ENCODE data around the gene VPS13C.

The VPS13C gene

DNA sequence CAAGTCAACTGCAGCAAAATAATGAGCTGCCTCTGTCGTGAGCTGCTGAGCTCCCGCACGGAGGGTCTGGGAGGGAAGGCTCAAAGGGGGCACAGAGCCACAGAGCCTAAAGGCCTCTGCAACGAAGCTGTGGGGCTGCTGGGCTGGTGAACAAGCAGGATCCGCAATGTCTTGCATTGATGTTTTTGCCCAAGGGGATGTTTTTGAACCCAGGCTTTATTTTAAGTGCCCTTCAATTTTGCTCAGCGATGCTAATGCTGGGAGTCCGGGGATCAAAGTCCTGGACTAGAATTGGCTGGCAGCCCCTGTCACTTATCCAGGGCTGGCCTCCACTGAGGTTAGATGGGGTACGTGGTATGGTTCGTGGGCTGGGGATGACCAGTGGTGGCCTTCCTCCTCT is 240.0 kb downstream of the VPS13C start:
- no peak overlapping the region for H3K4me3 ChIP-seq
- no peak overlapping the region for H3K27ac ChIP-seq
- no peak overlapping the region for H3K9ac ChIP-seq (ENCODE audit: insufficient read length)
- H3K36me3 ChIP-seq (ENCODE audit: insufficient read depth, low read length), result no peaks in the 10 kb centered on the region
- TF ChIP-seq EZH2 (IDR thresholded peaks at IDR 0.05) (no peak), POLR2AphosphoS5 (IDR thresholded peaks at IDR 0.05; ENCODE audit: borderline replicate concordance, low read depth, low read length) (no peak), FOXP2 (optimal IDR thresholded peaks at IDR 0.05; ENCODE audit: control extremely low read depth, extremely low read length, insufficient read depth) (no peak)
- H3K9me3 ChIP-seq (ENCODE audit: low read depth, low read length), result no peaks in the 10 kb centered on the region
- DNase-seq (ENCODE audit: low read depth, low spot score), result no peak

DNA sequence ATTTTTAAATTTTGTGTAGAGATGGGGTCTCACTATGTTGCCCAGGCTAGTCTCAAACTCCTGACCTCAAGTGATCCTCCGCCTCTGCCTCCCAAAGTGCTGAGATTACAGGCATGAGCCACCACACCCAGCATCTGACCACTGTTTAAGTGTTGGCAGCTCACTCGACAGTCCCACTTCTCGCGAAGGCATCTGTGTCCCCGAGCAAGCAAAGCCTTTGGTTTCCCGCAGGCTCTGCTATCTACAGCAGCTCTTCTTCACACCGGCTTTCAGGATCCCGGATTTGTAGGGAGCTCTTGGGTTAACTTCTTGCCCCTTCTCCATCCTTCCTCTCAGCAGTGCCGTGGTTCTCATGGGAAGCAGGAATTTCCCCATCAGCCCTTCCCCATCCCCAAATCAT is 240.9 kb downstream of the VPS13C start:
- Histone ChIP-seq H3K9ac (ENCODE audit: insufficient read length) (no peak overlapping the region), H3K36me3 (ENCODE audit: insufficient read depth, low read length) (no peaks in the 10 kb centered on the region), H3K4me3 (no peak overlapping the region), H3K9me3 (ENCODE audit: low read depth, low read length) (no peaks in the 10 kb centered on the region), H3K27ac (no peak overlapping the region)
- DNase-seq (ENCODE audit: low read depth, low spot score), result no peak
- TF ChIP-seq EZH2 (IDR thresholded peaks at IDR 0.05) (no peak), POLR2AphosphoS5 (IDR thresholded peaks at IDR 0.05; ENCODE audit: borderline replicate concordance, low read depth, low read length) (no peak), FOXP2 (optimal IDR thresholded peaks at IDR 0.05; ENCODE audit: control extremely low read depth, extremely low read length, insufficient read depth) (no peak)

DNA sequence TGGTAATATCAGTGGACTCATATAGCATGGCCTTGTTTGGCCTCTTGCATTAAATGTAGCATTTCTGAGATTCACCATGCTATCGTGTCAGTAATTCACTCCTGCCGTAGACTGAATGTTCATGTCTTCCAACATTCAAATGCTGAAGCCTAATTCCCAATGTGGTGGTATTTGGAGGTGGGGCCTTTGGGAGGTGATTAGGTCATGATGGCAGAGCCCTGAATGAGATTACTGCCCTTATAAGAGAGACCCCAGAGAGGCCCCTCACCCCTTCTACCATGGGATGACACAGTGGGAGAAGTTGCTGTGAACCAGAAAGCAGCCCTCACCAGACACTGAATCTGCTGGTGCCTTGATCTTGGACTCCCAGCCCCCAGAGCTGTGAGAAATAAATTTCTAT is 241.4 kb downstream of the VPS13C start:
- Histone ChIP-seq H3K27ac (no peak overlapping the region), H3K9me3 (ENCODE audit: low read depth, low read length) (no peaks in the 10 kb centered on the region), H3K4me3 (no peak overlapping the region), H3K36me3 (ENCODE audit: insufficient read depth, low read length) (no peaks in the 10 kb centered on the region), H3K9ac (ENCODE audit: insufficient read length) (no peak overlapping the region)
- TF ChIP-seq EZH2 (IDR thresholded peaks at IDR 0.05) (no peak), POLR2AphosphoS5 (IDR thresholded peaks at IDR 0.05; ENCODE audit: borderline replicate concordance, low read depth, low read length) (no peak), FOXP2 (optimal IDR thresholded peaks at IDR 0.05; ENCODE audit: control extremely low read depth, extremely low read length, insufficient read depth) (no peak)
- no peak for DNase-seq (ENCODE audit: low read depth, low spot score)

- H3K9me3 ChIP-seq (ENCODE audit: low read depth, low read length), result no peaks in the 10 kb centered on the region
- no peak for DNase-seq (ENCODE audit: low read depth, low spot score)
- H3K36me3 ChIP-seq (ENCODE audit: insufficient read depth, low read length), result no peaks in the 10 kb centered on the region
- TF ChIP-seq EZH2 (IDR thresholded peaks at IDR 0.05) (no peak), FOXP2 (optimal IDR thresholded peaks at IDR 0.05; ENCODE audit: control extremely low read depth, extremely low read length, insufficient read depth) (no peak), POLR2AphosphoS5 (IDR thresholded peaks at IDR 0.05; ENCODE audit: borderline replicate concordance, low read depth, low read length) (no peak)
- H3K9ac ChIP-seq (ENCODE audit: insufficient read length), result no peak overlapping the region
- no peak overlapping the region for H3K27ac ChIP-seq
- no peak overlapping the region for H3K4me3 ChIP-seq
These were observed 243.4 kb downstream of the VPS13C start for GRCh38 chr15:61816856-61817255.

DNA sequence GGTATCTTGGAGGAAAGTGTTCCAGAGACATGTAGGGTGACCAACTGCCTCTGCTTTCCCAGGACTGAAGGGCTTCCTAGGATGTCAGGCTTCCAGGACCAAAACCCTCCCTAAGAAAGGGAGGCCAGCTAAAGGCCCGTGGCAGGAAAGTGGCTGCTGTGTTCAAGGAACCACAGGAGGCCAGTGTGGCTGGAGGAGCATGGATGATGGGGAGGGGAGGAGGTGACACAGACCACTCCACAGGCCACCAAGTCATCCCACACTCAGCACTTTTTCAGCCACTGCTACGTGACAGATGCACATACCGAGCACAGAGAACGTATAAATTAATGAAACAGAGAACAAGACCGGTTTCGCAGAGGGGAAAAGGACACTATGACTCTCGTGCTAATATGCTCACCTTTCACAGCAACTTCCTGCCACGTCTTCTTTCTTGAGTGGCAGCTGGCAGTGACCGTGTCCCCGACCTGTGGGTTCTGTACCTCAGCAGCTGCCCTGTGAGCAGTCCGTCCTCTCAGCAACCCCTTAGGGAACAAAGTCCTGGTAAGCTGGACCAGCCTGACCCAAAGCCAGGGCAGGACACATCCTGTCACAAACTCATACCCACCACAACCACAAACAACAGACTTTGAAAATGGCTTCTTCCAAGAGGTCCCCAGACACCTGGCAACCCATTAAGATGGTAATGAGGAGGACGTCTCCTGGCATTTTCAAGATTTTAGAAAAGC is 244.7 kb downstream of the VPS13C start:
- no peak for DNase-seq (ENCODE audit: low read depth, low spot score)
- Histone ChIP-seq H3K9me3 (ENCODE audit: low read depth, low read length) (no peaks in the 10 kb centered on the region), H3K36me3 (ENCODE audit: insufficient read depth, low read length) (no peaks in the 10 kb centered on the region), H3K4me3 (no peak overlapping the region), H3K9ac (ENCODE audit: insufficient read length) (no peak overlapping the region), H3K27ac (no peak overlapping the region)
- TF ChIP-seq POLR2AphosphoS5 (IDR thresholded peaks at IDR 0.05; ENCODE audit: borderline replicate concordance, low read depth, low read length), result no peak
- TF ChIP-seq EZH2 (IDR thresholded peaks at IDR 0.05), result no peak
- no peak for TF ChIP-seq FOXP2 (optimal IDR thresholded peaks at IDR 0.05; ENCODE audit: control extremely low read depth, extremely low read length, insufficient read depth)

GRCh38 chr15:61812476-61812875 is 247.8 kb downstream of the VPS13C start:
- no peaks in the 10 kb centered on the region for H3K36me3 ChIP-seq (ENCODE audit: insufficient read depth, low read length)
- H3K9me3 ChIP-seq (ENCODE audit: low read depth, low read length), result no peaks in the 10 kb centered on the region
- H3K9ac ChIP-seq (ENCODE audit: insufficient read length), result no peak overlapping the region
- TF ChIP-seq POLR2AphosphoS5 (IDR thresholded peaks at IDR 0.05; ENCODE audit: borderline replicate concordance, low read depth, low read length) (no peak), FOXP2 (optimal IDR thresholded peaks at IDR 0.05; ENCODE audit: control extremely low read depth, extremely low read length, insufficient read depth) (no peak), EZH2 (IDR thresholded peaks at IDR 0.05) (no peak)
- no peak overlapping the region for H3K27ac ChIP-seq
- H3K4me3 ChIP-seq, result no peak overlapping the region
- no peak for DNase-seq (ENCODE audit: low read depth, low spot score)

DNA sequence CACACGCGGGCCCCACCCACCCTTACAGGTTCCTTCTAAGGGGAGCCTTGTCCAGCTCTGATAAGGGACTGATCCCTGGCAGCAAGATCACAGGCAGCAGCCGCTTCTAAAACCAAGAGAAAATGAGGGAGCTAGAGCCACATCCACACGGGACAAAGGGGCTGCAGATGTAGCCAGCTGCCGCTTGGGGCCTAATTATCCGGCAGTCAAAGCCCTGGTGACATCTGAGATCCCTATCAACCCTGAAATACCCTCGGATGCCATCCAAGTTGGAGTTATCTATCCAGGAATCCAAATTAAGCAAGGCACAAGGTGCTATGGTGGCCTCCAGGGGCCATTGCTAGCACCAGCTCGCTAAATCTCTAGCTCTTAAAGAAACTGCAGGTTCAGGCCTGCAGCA is 248.3 kb downstream of the VPS13C start:
- H3K27ac ChIP-seq, result no peak overlapping the region
- H3K36me3 ChIP-seq (ENCODE audit: insufficient read depth, low read length), result no peaks in the 10 kb centered on the region
- DNase-seq (ENCODE audit: low read depth, low spot score), result no peak
- no peak overlapping the region for H3K4me3 ChIP-seq
- no peaks in the 10 kb centered on the region for H3K9me3 ChIP-seq (ENCODE audit: low read depth, low read length)
- TF ChIP-seq FOXP2 (optimal IDR thresholded peaks at IDR 0.05; ENCODE audit: control extremely low read depth, extremely low read length, insufficient read depth), result no peak
- TF ChIP-seq EZH2 (IDR thresholded peaks at IDR 0.05), result no peak
- TF ChIP-seq POLR2AphosphoS5 (IDR thresholded peaks at IDR 0.05; ENCODE audit: borderline replicate concordance, low read depth, low read length), result no peak
- H3K9ac ChIP-seq (ENCODE audit: insufficient read length), result no peak overlapping the region

DNA sequence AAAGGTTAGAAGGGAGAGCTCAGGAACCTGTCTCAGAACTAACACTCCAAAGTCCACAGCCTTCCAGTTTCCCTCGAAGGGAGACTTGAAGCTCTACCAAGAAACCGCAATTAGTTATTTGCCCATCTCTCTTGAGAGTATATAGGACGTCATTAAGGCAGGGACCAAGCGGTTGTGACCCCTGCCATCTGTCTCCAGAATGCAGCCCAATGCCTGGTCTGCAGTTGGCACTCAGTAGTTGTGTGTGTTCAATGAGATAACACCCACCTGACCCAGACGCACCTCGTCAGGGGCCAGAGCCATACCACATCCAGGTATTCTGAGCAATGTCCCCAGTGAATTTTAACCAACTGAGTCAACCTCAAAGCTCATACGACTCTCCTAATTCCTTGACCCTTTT is 251.0 kb downstream of the VPS13C start:
- no peak for TF ChIP-seq POLR2AphosphoS5 (IDR thresholded peaks at IDR 0.05; ENCODE audit: borderline replicate concordance, low read depth, low read length)
- no peak for TF ChIP-seq EZH2 (IDR thresholded peaks at IDR 0.05)
- no peak for TF ChIP-seq FOXP2 (optimal IDR thresholded peaks at IDR 0.05; ENCODE audit: control extremely low read depth, extremely low read length, insufficient read depth)
- Histone ChIP-seq H3K36me3 (ENCODE audit: insufficient read depth, low read length) (no peaks in the 10 kb centered on the region), H3K9ac (ENCODE audit: insufficient read length) (no peak overlapping the region), H3K9me3 (ENCODE audit: low read depth, low read length) (no peaks in the 10 kb centered on the region), H3K4me3 (no peak overlapping the region), H3K27ac (no peak overlapping the region)
- no peak for DNase-seq (ENCODE audit: low read depth, low spot score)
